OCI-LY7 (cell line): ENCODE results near the gene MAP3K13. TPM values are rescaled to one million over a fixed set of nuclear protein-coding genes. Genes with fewer than 3 reads are reported as not detected.
"Not testable (repeated sequence)": the region's sequence is repeated elsewhere in the genome, so short reads cannot be mapped to it uniquely, and the experiment has no call there.

Source experiments
- BruUV-seq: library from RNA; stranded (reverse); fragments of 400-500 nt; replicated peaks from 2 replicates; lab custom pipeline; 2021; lab: Mats Ljungman, UMichigan
- CTCF ChIA-PET: fragments of 300-600 bp; sonication (Branson Sonifier 250); formaldehyde crosslinking; loops from one replicate; lab custom pipeline; 2022; ENCODE audit warnings: antibody characterized with exemption; ENCODE audit not compliant: unreplicated experiment; lab: Charles Lee
- POLR2A ChIA-PET: fragments of 300-600 bp; sonication (Branson Sonifier 250); formaldehyde crosslinking; loops from one replicate; lab custom pipeline; 2022; ENCODE audit warnings: antibody characterized with exemption; lab: Charles Lee
- DNase-seq: peaks from one replicate; pipeline ENCODE4 v3.0.0-alpha.2; 2015; ENCODE audit warnings: low spot score
- H2AFZ ChIP-seq: fragments of 200-600 bp; sonication (generic), shearing (Covaris generic); 2 replicates; pipeline ENCODE4 v1.6.1; 2014; ENCODE audit warnings: mild to moderate bottlenecking, antibody characterized with exemption, low read length, moderate library complexity
- H3K27ac ChIP-seq: fragments of 200-600 bp; sonication (generic); 2 replicates; pipeline ENCODE4 v1.5.1; 2014; ENCODE audit warnings: mixed run types, low read depth, mild to moderate bottlenecking, moderate library complexity, low read length, inconsistent platforms; ENCODE audit not compliant: poor library complexity, severe bottlenecking
- H3K36me3 ChIP-seq: fragments of 200-600 bp; sonication (generic); 2 replicates; pipeline ENCODE4 v1.6.1; 2014; ENCODE audit warnings: mild to moderate bottlenecking, antibody characterized with exemption, low read length, moderate library complexity, mixed read lengths; ENCODE audit not compliant: insufficient read depth
- H3K4me1 ChIP-seq: fragments of 200-600 bp; sonication (generic); 2 replicates; pipeline ENCODE4 v1.5.1; 2014; ENCODE audit warnings: mild to moderate bottlenecking, low read length; ENCODE audit not compliant: insufficient read depth, poor library complexity, severe bottlenecking
- H3K4me2 ChIP-seq: fragments of 200-600 bp; sonication (generic); 2 replicates; pipeline ENCODE4 v1.6.1; 2014; ENCODE audit warnings: mild to moderate bottlenecking, low read length
- H3K4me3 ChIP-seq: fragments of 200-600 bp; sonication (generic); 2 replicates; pipeline ENCODE4 v1.5.1; 2014; ENCODE audit warnings: mild to moderate bottlenecking, low read depth, low read length; ENCODE audit not compliant: poor library complexity, severe bottlenecking
- H3K79me2 ChIP-seq: fragments of 200-600 bp; sonication (generic); 2 replicates; pipeline ENCODE4 v1.6.1; 2016; ENCODE audit warnings: low read depth, mild to moderate bottlenecking, low read length, moderate library complexity, mixed read lengths; ENCODE audit not compliant: insufficient read depth
- H3K9me2 ChIP-seq: fragments of 200-600 bp; sonication (generic); 2 replicates; pipeline ENCODE4 v1.6.1; 2016; ENCODE audit warnings: mild to moderate bottlenecking, low read length, mixed read lengths; ENCODE audit not compliant: insufficient read depth
- H3K9me3 ChIP-seq: fragments of 200-600 bp; sonication (generic); 2 replicates; pipeline ENCODE4 v1.6.1; 2014; ENCODE audit warnings: mild to moderate bottlenecking, mixed run types, low read length, mixed read lengths
- H4K20me1 ChIP-seq: fragments of 200-600 bp; sonication (generic); 2 replicates; pipeline ENCODE4 v1.6.1; 2014; ENCODE audit warnings: mild to moderate bottlenecking, antibody characterized with exemption, low read length, moderate library complexity, mixed read lengths; ENCODE audit not compliant: insufficient read depth
- CTCF ChIP-seq: fragments of 200-600 bp; sonication (generic); conservative IDR thresholded peaks from 2 replicates; pipeline ENCODE4 v1.5.1; 2014; ENCODE audit warnings: mild to moderate bottlenecking, antibody characterized with exemption, low read length, moderate library complexity, mixed read lengths
- EZH2phosphoT487 ChIP-seq: fragments of 200-600 bp; sonication (generic); IDR thresholded peaks from 2 replicates; pipeline ENCODE4 v1.6.1; 2018; ENCODE audit warnings: low read depth, borderline replicate concordance, mild to moderate bottlenecking, mixed run types, antibody characterized with exemption, low read length, moderate library complexity, mixed read lengths
- intact Hi-C: fragments of 100-400 bp; cut with micrococcal nuclease; formaldehyde crosslinking; loops from one replicate; pipeline ENCODE4 v1.10.0; 2022; ENCODE audit not compliant: unreplicated experiment
- total RNA-seq, 2 experiments: library from RNA; depleted of rRNA in 1 of 2; stranded (reverse); fragments of >200 nt in 1 of 2; shearing (Covaris generic) in 1 of 2; gene quantifications; 2 replicates each; pipeline ENCODE4 v1.2.3, GENCODE V29; 2014 to 2022

MAP3K13 gene
- total RNA-seq, 2 experiments from 2014 or later: 7.6 to 15.0 TPM

GRCh38 chr3:185365291-185366073 lies 2.5 kb downstream of the MAP3K13 start:
- POLR2A ChIA-PET: no interaction called here
- no peak overlapping the region for H3K4me3 ChIP-seq
- H4K20me1 ChIP-seq: no peaks in the 10 kb centered on the region
- TF ChIP-seq EZH2phosphoT487 (no peak), CTCF (no peak)
- H3K9me2 ChIP-seq: no peaks in the 10 kb centered on the region
- intact Hi-C loops: no loop called here
- no TSS peak for BruUV-seq
- CTCF ChIA-PET: no interaction called here
- no peak overlapping the region for H3K4me2 ChIP-seq
- no peaks in the 10 kb centered on the region for H3K9me3 ChIP-seq
- H2AFZ ChIP-seq: no peak overlapping the region
- H3K79me2 ChIP-seq: no peaks in the 10 kb centered on the region
- DNase-seq: no peak
- H3K27ac ChIP-seq: no peak overlapping the region
- H3K36me3 ChIP-seq: no peaks in the 10 kb centered on the region
- H3K4me1 ChIP-seq: no peaks in the 10 kb centered on the region

- Histone ChIP-seq H2AFZ (no peak overlapping the region), H3K4me1 (no peaks in the 10 kb centered on the region), H3K4me2 (no peak overlapping the region), H3K27ac (no peak overlapping the region), H3K36me3 (no peaks in the 10 kb centered on the region), H3K79me2 (no peaks in the 10 kb centered on the region), H4K20me1 (no peaks in the 10 kb centered on the region), H3K9me3 (no peaks in the 10 kb centered on the region), H3K9me2 (no peaks in the 10 kb centered on the region), H3K4me3 (no peak overlapping the region)
- ChIA-PET POLR2A (no interaction called here), CTCF (no interaction called here)
- no TSS peak for BruUV-seq
- DNase-seq: no peak
- TF ChIP-seq CTCF: no peak
- TF ChIP-seq EZH2phosphoT487: no peak
- intact Hi-C loops: no loop called here
Observed at GRCh38 chr3:185366074-185366335, 3.1 kb downstream of the MAP3K13 start.

- Histone ChIP-seq H3K4me2 (no peak overlapping the region), H2AFZ (no peak overlapping the region), H3K36me3 (no peaks in the 10 kb centered on the region), H3K27ac (no peak overlapping the region), H3K9me2 (no peaks in the 10 kb centered on the region), H4K20me1 (no peaks in the 10 kb centered on the region), H3K4me3 (no peak overlapping the region), H3K4me1 (no peaks in the 10 kb centered on the region), H3K79me2 (no peaks in the 10 kb centered on the region), H3K9me3 (no peaks in the 10 kb centered on the region)
- BruUV-seq: no TSS peak
- intact Hi-C loops: no loop called here
- POLR2A ChIA-PET: no interaction called here
- no peak for DNase-seq
- CTCF ChIA-PET: no interaction called here
- TF ChIP-seq CTCF (no peak), EZH2phosphoT487 (no peak)
Observed at GRCh38 chr3:185366913-185367312, 4.0 kb downstream of the MAP3K13 start.

GRCh38 chr3:185370349-185370748 lies 7.4 kb downstream of the MAP3K13 start:
- H3K9me3 ChIP-seq, H3K4me3 ChIP-seq, CTCF ChIA-PET, H3K27ac ChIP-seq, DNase-seq, H3K36me3 ChIP-seq, BruUV-seq, H2AFZ ChIP-seq, H3K4me1 ChIP-seq, H4K20me1 ChIP-seq, intact Hi-C loops, H3K9me2 ChIP-seq, H3K4me2 ChIP-seq, H3K79me2 ChIP-seq: not testable (repeated sequence)
- POLR2A ChIA-PET: interaction anchor here (0.5 to 0.7 kb wide), 6 partner anchors 87 to 1898 kb away, joined by 3 to 6 read pairs (median 4); no protein-coding TSS in a partner anchor
